OCI-LY1 (cell line): ENCODE data around the gene ZFAND5.

Source experiments
- H2AFZ ChIP-seq: fragments of 200-600 bp; sonication (generic), shearing (Covaris generic); 2 replicates; pipeline ENCODE4 v1.6.0; 2014; ENCODE audit warnings: antibody characterized with exemption, mild to moderate bottlenecking, low read length
- H3F3A ChIP-seq: fragments of 200-600 bp; sonication (generic), shearing (Covaris generic); 2 replicates; pipeline ENCODE4 v1.6.0; 2014; ENCODE audit warnings: mild to moderate bottlenecking, antibody characterized with exemption, low read length, moderate library complexity; ENCODE audit not compliant: insufficient read depth
- H3K27ac ChIP-seq: fragments of 200-600 bp; sonication (generic); 2 replicates; pipeline ENCODE4 v1.5.1; 2014; ENCODE audit warnings: low read length, mixed run types, mild to moderate bottlenecking, low read depth; ENCODE audit not compliant: poor library complexity, severe bottlenecking
- H3K27me3 ChIP-seq: fragments of 200-600 bp; sonication (generic); 2 replicates; pipeline ENCODE4 v1.6.0; 2014; ENCODE audit warnings: antibody characterized with exemption, mild to moderate bottlenecking, low read length, moderate library complexity; ENCODE audit not compliant: insufficient read depth
- H3K36me3 ChIP-seq: fragments of 200-600 bp; sonication (generic); 2 replicates; pipeline ENCODE4 v1.6.1; 2014; ENCODE audit warnings: mild to moderate bottlenecking, antibody characterized with exemption, low read length, moderate library complexity, mixed read lengths; ENCODE audit not compliant: insufficient read depth
- H3K4me1 ChIP-seq: fragments of 200-600 bp; sonication (generic); 2 replicates; pipeline ENCODE4 v1.5.1; 2014; ENCODE audit warnings: mild to moderate bottlenecking, low read length, moderate library complexity; ENCODE audit not compliant: insufficient read depth, severe bottlenecking
- H3K4me2 ChIP-seq: fragments of 200-600 bp; sonication (generic), shearing (Covaris generic); 2 replicates; pipeline ENCODE4 v1.6.1; 2014; ENCODE audit warnings: low read length
- H3K4me3 ChIP-seq: fragments of 200-600 bp; sonication (generic); 2 replicates; pipeline ENCODE4 v1.5.1; 2014; ENCODE audit warnings: low read length, low read depth, mild to moderate bottlenecking, mixed read lengths; ENCODE audit not compliant: poor library complexity, severe bottlenecking
- H3K79me2 ChIP-seq: fragments of 200-600 bp; shearing (Covaris generic); 2 replicates; pipeline ENCODE4 v1.6.1; 2016; ENCODE audit warnings: mixed run types, low read length, mixed read lengths; ENCODE audit not compliant: insufficient read depth
- H3K9ac ChIP-seq: fragments of 200-600 bp; sonication (generic), shearing (Covaris generic); 2 replicates; pipeline ENCODE4 v1.6.1; 2014; ENCODE audit warnings: mild to moderate bottlenecking, low read length, mixed read lengths
- H3K9me2 ChIP-seq: fragments of 200-600 bp; sonication (generic), shearing (Covaris generic); 2 replicates; pipeline ENCODE4 v1.6.1; 2014; ENCODE audit warnings: low read depth, mild to moderate bottlenecking, low read length, mixed read lengths
- H3K9me3 ChIP-seq: fragments of 200-600 bp; shearing (Covaris generic); 2 replicates; pipeline ENCODE4 v1.6.1; 2014; ENCODE audit warnings: low read length, mixed read lengths
- H4K20me1 ChIP-seq: fragments of 200-600 bp; sonication (generic), shearing (Covaris generic); 2 replicates; pipeline ENCODE4 v1.6.0; 2016; ENCODE audit warnings: mild to moderate bottlenecking, low read length; ENCODE audit not compliant: insufficient read depth
- EZH2 ChIP-seq: fragments of 200-600 bp; sonication (generic), shearing (Covaris generic); IDR thresholded peaks from 2 replicates; pipeline ENCODE4 v1.8.0; 2017; ENCODE audit warnings: borderline replicate concordance, mixed run types, mild to moderate bottlenecking, antibody characterized with exemption, low read length, moderate library complexity, mixed read lengths
- TF ChIP-seq, protein P1 (sequence below): fragments of 200-600 bp; sonication (generic), shearing (Covaris generic); IDR thresholded peaks from 2 replicates; pipeline ENCODE4 v1.5.1; 2017; ENCODE audit warnings: mild to moderate bottlenecking, antibody characterized with exemption, low read length, moderate library complexity, mixed read lengths

Gene ZFAND5

DNA sequence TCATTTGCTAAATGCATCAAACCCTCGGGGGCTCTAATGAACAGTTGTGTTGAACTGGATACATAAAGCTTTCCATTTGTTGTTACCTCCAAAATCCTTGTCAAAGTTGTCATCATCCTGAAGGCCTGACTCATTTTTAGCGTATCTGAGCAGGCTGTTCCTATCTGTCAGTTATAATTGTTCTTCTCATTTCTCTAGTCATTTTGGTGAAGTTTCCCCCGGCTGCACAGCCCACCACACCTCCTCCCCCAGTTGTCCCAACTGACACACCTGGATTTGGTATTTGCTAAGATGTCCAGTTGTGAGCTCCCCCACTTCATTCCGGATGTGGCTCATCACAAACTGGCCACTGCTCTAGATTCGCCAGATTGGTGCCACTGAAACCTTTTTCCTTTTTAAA, 27.7 kb downstream of the ZFAND5 start:
- no peaks in the 10 kb centered on the region for H4K20me1 ChIP-seq
- H3K27ac ChIP-seq = no peak overlapping the region
- H3K4me1 ChIP-seq = no peaks in the 10 kb centered on the region
- H3K9me2 ChIP-seq = no peaks in the 10 kb centered on the region
- H3K4me3 ChIP-seq = no peak overlapping the region
- H3K79me2 ChIP-seq = no peaks in the 10 kb centered on the region
- H3K9ac ChIP-seq = no peak overlapping the region
- no peaks in the 10 kb centered on the region for H3K36me3 ChIP-seq
- H2AFZ ChIP-seq = no peak overlapping the region
- no peak overlapping the region for H3K4me2 ChIP-seq
- no peaks in the 10 kb centered on the region for H3K9me3 ChIP-seq
- H3K27me3 ChIP-seq = no peaks in the 10 kb centered on the region
- TF ChIP-seq, protein P1, sequence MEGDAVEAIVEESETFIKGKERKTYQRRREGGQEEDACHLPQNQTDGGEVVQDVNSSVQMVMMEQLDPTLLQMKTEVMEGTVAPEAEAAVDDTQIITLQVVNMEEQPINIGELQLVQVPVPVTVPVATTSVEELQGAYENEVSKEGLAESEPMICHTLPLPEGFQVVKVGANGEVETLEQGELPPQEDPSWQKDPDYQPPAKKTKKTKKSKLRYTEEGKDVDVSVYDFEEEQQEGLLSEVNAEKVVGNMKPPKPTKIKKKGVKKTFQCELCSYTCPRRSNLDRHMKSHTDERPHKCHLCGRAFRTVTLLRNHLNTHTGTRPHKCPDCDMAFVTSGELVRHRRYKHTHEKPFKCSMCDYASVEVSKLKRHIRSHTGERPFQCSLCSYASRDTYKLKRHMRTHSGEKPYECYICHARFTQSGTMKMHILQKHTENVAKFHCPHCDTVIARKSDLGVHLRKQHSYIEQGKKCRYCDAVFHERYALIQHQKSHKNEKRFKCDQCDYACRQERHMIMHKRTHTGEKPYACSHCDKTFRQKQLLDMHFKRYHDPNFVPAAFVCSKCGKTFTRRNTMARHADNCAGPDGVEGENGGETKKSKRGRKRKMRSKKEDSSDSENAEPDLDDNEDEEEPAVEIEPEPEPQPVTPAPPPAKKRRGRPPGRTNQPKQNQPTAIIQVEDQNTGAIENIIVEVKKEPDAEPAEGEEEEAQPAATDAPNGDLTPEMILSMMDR = no peak
- no peak for TF ChIP-seq EZH2
- no peaks in the 10 kb centered on the region for H3F3A ChIP-seq

DNA sequence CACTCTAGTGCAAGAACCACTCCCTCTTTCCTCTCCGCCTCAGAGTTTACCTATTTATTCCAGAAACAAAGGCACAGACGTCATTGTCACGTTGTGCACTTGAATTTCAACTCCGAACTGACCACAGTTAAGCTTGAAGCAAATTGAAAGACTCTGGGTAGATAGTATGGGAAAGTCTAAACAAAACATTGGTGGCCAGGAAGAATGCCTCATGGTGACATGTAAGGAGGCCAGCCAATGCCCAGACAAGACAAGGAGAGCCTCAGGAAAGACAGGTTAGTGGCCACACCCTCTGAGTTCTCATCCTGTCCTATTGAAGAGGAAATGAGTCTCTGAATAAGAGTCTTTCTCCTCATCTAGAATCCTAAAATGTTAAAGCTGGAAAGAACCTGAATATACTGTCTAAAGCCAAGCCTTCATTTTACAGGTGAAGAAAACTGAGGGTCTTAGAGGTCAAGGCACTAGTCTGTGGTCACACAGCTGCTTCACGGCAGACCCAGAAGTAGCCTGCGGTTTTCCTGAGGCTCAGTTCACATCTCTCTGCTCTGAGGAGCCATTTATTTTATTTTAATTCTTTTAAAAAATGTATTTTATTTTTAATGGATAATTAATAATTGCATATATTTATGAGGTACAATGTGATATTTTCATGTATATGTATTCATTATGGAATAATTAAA, 30.2 kb downstream of the ZFAND5 start:
- Histone ChIP-seq H3K36me3 (no peaks in the 10 kb centered on the region), H3K9me3 (no peaks in the 10 kb centered on the region), H3K79me2 (no peaks in the 10 kb centered on the region), H3F3A (no peaks in the 10 kb centered on the region), H3K4me3 (no peak overlapping the region), H3K27me3 (no peaks in the 10 kb centered on the region), H3K4me2 (no peak overlapping the region), H3K4me1 (no peaks in the 10 kb centered on the region), H3K9me2 (no peaks in the 10 kb centered on the region), H4K20me1 (no peaks in the 10 kb centered on the region), H3K27ac (no peak overlapping the region), H2AFZ (no peak overlapping the region), H3K9ac (no peak overlapping the region)
- TF ChIP-seq, protein P1 = no peak
- TF ChIP-seq EZH2 = no peak

DNA sequence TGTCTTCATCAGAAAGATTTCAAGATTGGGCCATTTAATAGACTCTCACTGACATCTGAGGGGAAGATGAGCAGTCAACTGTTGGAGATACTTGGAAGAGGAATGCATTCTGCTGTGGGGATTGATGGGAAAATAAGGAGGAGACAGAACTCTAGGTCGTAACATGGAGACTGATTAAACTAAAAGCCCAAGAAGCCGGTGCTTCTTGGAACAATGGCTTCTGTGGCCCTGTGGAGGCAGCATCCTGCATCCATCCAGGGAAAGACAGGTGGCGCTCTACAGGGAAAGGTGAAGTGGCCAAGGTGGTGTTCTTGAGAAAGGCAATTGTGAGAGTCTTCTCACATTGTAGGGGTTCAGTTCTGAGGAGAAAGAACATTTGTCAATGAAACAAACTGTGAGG, 31.3 kb downstream of the ZFAND5 start:
- no peaks in the 10 kb centered on the region for H3K27me3 ChIP-seq
- H3K4me2 ChIP-seq = no peak overlapping the region
- no peaks in the 10 kb centered on the region for H4K20me1 ChIP-seq
- H3K9me3 ChIP-seq = no peaks in the 10 kb centered on the region
- H3K36me3 ChIP-seq = no peaks in the 10 kb centered on the region
- no peak for TF ChIP-seq EZH2
- TF ChIP-seq, protein P1 = no peak; the same call in 1 of the 2 replicates
- H2AFZ ChIP-seq = no peak overlapping the region
- no peak overlapping the region for H3K9ac ChIP-seq
- H3F3A ChIP-seq = no peaks in the 10 kb centered on the region
- no peak overlapping the region for H3K4me3 ChIP-seq
- H3K9me2 ChIP-seq = no peaks in the 10 kb centered on the region
- H3K79me2 ChIP-seq = no peaks in the 10 kb centered on the region
- H3K4me1 ChIP-seq = no peaks in the 10 kb centered on the region
- H3K27ac ChIP-seq = no peak overlapping the region
